GM12801 (cell line): ENCODE results near the gene CYP46A1.

Experiments used
- TF ChIP-seq, protein P1 (sequence below): IDR thresholded peaks from one replicate; pipeline ENCODE4 v1.5.1; 2011; ENCODE audit warnings: control low read depth; ENCODE audit not compliant: insufficient read length; ENCODE audit errors: extremely low read depth

The CYP46A1 gene

DNA sequence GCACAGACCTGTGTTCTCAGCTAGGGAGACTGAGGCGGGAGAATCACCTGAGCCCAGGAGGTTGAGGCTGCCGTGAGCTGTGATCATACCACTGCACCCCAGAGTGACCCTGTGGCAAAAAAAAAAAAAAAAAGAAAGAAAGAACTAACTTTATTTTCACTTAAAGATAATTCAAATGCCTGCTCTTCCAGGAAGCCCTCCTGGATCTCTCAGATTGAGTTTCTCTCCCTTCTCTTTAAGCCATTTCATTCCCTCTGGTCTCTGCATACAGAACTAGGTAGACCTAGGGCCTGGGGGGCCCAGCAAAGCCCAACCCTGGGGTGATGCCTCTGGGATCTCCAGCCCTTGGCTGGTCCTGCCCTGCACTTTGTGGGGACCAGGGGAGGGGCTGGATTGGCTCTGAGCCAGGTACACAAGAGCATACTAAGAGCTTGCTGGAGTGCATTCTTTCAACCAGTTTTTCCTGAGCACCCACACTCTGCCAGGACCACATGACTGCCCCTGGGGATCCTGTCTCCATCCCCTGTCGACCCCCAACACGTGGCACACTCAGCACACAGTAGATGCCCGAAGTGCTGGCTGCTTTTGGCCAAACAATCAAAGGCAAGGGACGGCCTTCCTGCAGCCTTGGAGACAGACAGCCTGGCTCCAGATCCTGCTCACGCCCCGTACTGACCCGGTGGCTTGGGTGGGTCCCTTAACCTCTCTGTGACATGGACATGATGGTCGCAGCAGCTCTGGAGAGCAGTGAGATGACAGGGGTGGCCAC, 52.7 kb downstream of the CYP46A1 start:
- TF ChIP-seq, protein P1, sequence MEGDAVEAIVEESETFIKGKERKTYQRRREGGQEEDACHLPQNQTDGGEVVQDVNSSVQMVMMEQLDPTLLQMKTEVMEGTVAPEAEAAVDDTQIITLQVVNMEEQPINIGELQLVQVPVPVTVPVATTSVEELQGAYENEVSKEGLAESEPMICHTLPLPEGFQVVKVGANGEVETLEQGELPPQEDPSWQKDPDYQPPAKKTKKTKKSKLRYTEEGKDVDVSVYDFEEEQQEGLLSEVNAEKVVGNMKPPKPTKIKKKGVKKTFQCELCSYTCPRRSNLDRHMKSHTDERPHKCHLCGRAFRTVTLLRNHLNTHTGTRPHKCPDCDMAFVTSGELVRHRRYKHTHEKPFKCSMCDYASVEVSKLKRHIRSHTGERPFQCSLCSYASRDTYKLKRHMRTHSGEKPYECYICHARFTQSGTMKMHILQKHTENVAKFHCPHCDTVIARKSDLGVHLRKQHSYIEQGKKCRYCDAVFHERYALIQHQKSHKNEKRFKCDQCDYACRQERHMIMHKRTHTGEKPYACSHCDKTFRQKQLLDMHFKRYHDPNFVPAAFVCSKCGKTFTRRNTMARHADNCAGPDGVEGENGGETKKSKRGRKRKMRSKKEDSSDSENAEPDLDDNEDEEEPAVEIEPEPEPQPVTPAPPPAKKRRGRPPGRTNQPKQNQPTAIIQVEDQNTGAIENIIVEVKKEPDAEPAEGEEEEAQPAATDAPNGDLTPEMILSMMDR = no peak

DNA sequence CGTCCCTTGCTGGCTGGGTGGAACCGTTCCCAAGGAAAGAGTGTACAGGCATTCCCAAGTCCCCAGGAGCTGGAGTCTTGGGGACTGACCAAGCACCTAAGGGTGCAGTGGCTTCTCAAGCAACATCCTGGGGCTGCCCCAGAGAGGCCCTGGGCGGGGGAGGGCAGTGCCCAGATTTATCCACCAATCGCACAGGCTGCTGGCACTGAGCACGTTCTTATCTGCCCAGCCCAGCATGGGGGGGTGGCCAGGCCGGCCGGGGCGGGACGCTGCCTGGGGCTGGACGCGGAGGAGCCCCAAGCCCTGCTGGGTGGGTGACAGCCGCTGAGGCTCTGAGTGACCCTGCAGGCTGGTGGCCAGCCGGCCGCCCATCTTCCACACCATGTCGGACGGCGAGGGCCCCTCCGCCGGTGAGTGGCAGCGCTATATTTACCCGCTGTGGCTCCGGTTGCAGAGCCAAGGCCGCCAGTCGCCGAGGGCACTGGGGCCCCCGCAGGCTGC, 53.4 kb downstream of the CYP46A1 start:
- TF ChIP-seq, protein P1 = no peak

DNA sequence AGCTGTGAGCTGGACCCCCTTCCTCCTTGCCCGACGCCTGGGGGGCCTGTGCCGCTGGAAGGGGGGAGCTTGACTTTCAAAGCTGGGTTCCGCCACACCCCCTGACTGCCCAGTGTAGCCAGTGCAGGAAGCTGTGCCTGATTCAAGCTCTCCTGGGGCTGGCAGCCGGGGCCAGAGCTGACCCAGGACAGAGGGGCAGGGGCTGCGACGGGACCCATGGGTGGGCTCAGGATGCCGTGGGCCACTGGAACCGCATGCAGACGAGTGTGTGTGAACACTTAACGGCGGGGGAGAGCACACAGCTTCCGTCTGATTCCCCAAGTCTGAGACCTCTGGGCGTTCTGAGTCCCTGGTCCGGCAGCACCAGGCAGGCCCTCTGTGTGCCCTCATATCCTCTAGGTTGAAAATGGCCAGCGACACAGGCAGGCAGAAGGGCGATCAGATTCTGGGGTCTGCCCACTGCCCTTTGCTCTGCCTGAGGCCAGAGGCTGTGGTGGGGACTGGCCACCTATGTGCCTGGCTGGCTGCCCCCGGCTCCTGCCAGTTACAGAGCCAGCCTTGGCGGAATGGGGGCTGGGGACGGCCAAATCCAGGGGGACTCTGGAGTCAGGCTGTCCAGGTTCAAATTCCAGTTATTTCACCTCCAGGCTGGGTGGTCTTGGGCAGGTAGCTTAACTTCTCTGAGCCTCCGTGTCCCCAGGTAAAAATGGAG, 54.0 kb downstream of the CYP46A1 start:
- TF ChIP-seq, protein P1 = no peak

DNA sequence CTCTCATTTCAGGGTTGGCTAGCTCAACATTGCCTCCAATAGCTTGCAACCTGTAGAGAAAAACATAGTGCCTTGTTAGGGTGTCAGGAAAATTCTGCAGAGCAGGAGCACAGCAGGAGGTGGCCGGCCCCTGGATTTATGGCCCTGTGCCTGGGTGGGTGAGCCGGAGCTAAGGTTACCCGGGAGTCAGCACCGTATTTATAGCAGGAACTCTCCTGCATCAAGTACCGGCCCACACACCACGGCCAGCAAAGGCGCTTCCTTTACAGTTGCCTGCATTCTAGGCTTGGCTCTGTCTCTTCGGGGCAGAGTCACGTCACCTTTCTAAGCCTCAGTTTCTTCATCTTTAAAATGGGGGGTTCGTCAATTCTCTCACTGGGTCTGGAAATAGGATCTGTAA, 56.3 kb downstream of the CYP46A1 start:
- TF ChIP-seq, protein P1 = no peak

DNA sequence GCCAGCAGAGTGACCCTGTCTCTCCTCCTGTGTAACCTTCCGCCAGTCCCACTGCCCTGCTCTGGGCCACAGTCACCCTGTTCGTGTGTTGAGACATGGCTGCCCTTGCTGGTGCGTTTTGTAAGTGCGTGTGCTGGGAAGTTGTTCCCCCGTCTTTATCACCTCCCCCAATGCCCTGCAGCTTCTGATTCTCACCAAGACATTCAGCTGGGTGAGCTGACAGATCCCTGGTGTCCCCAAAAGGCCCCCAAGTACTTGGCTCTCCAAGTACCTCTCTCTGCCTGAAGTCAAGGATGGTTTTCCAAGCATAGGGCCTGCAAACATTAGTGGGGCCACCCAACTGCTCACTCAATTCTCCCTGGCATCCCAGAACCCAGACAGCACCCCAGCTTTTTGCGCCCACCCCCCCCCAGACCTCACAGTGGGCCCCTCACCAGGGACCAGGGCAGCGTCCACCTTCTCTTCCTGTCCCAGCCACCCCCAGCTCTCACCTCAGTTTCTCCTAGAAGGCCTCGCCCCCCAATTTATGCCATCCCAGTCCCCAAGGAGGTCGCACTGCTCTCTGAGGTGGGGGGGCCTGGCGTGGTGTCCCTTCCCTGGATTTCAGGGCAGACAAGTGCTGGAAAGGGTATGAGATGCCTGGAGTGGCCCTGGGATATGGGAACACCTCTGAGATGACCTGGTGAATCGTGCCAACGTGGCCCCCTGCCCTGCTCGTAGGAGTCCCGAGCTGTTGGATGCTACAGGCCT, 57.3 kb downstream of the CYP46A1 start:
- TF ChIP-seq, protein P1 = no peak

DNA sequence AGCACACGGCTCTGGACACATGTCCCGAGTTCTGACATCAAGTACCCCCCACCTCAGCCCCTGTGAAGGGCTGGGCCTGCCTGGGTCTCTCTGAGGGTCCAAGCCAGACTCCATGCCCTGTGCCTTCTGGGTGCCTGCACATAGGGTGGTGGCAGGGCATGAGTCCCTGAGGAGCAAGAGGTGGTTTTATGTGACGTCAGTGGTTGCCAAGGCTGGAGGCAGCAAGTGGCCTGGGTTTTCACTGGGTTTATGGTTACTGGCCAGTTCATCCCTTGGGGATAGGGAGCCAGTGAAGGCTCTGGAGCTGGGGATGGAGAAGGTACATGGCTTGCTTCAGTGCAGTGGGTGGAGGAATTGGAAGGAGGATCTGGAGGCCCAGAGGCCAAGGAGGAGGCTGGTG, 58.0 kb downstream of the CYP46A1 start:
- TF ChIP-seq, protein P1 = no peak
